Heart right ventricle (tissue), 16 donors: Measurements from ENCODE around the gene IER3. TPM values are rescaled to one million over a fixed set of nuclear protein-coding genes. Genes with fewer than 3 reads are reported as not detected.
"Not testable (repeated sequence)": the region's sequence is repeated elsewhere in the genome, so short reads cannot be mapped to it uniquely, and the experiment has no call there.

Experiments used
- ATAC-seq, 8 donors: fragments of 200-7000 bp; cut with Tn5 transposase; one replicate each; pipeline ENCODE4 v1.9.1; 2020; ENCODE audit warnings: mild to moderate bottlenecking in 8 of 8, moderate library complexity in 8 of 8, moderate number of reproducible peaks in 1 of 8
- DNase-seq, 2 donors: peaks; one replicate each; pipeline ENCODE4 v3.0.0-alpha.2; 2020
- H3K27ac ChIP-seq, 10 donors: fragments of 200-600 bp; sonication (generic) in 2 of 10; one replicate each; pipeline versions ENCODE4 v1.5.0 to v1.8.0; 2020 to 2022; ENCODE audit warnings: mild to moderate bottlenecking in 3 of 10
- H3K27me3 ChIP-seq, 7 donors: fragments of 200-600 bp; one replicate each; pipeline ENCODE4 v1.8.0; 2021 to 2022; ENCODE audit warnings: mild to moderate bottlenecking in 2 of 7
- H3K36me3 ChIP-seq, 9 donors: fragments of 200-600 bp; sonication (generic) in 1 of 9; one replicate each; pipeline versions ENCODE4 v1.5.0 to v1.8.0; 2020 to 2022; ENCODE audit warnings: mild to moderate bottlenecking in 2 of 9
- H3K4me1 ChIP-seq, 9 donors: fragments of 200-600 bp; sonication (generic) in 1 of 9; one replicate each; pipeline versions ENCODE4 v1.5.0 to v1.8.0; 2020 to 2022; ENCODE audit warnings: mild to moderate bottlenecking in 4 of 9
- H3K4me3 ChIP-seq, 10 donors: fragments of 200-600 bp; sonication (generic) in 2 of 10; one replicate each; pipeline versions ENCODE4 v1.5.0 to v1.8.0; 2020 to 2022; ENCODE audit warnings: mild to moderate bottlenecking in 7 of 10, moderate library complexity in 2 of 10
- H3K9me3 ChIP-seq, 11 donors: fragments of 200-600 bp in 10 of 11; sonication (generic) in 2 of 11; one replicate each; pipeline versions ENCODE4 v1.5.0 to v1.8.0; 2013 to 2022; ENCODE audit warnings: mild to moderate bottlenecking in 2 of 11, control low read depth in 1 of 11, moderate library complexity in 1 of 11
- WGBS, 2 donors: extraction: QIAGEN DNeasy Blood & Tissue Kit; methylation state at CpG; one replicate each; pipeline ENCODE4 v1.1.7; 2013; ENCODE audit warnings: inconsistent platforms in 1 of 2; 5-methylcytosine and 5-hydroxymethylcytosine counted together
- intact Hi-C, 10 donors: fragments of 100-400 bp; cut with DNase I; formaldehyde crosslinking; loops; one replicate each; pipeline versions ENCODE4 v1.11.1 to v1.14.2; 2022
- polyA plus RNA-seq, 2 donors: library from polyadenylated mRNA; stranded (reverse); fragments of 200-250 nt; gene quantifications; one replicate each; pipeline ENCODE4 v1.2.3, GENCODE V29; 2013
- total RNA-seq, 10 donors: library from RNA; stranded (reverse); fragmentation: NEBNext Ultra II Directional in 3 of 10; extraction: Animal tissue kit (Norgen Biotek cat#: 25700) in 3 of 10; gene quantifications; one replicate each; pipeline versions ENCODE4 v1.2.1 to v1.2.4, GENCODE V29; 2021 to 2023
- TF ChIP-seq, protein P1 (sequence below), 9 donors: fragments of 200-600 bp; sonication (generic) in 2 of 9; IDR thresholded peaks; one replicate each; pipeline versions ENCODE4 v1.5.0 to v1.8.0; 2021 to 2022; ENCODE audit warnings: antibody characterized with exemption in 9 of 9, mild to moderate bottlenecking in 5 of 9, moderate library complexity in 1 of 9
- donor health status: Arrhythmogenic right ventricular cardiomyopathy.
- donor health status: ischemic (EF 13 %, LVEDD 7.1; RV severe dilation, severe dysfunction).
- donor health status: healthy with polysubstance abuse.
- donor health status: DM: no; HTN: yes; CAD: no.
- donor health status: DM: no; HTN: no; CAD: no.
- donor health status: ischemic (EF 25% LVEDD 6.9; RV normal size, moderate dysfunction).
- donor health status: ischemic (EF 25% LVEDD 5.7; RV mildly dilated, moderate dysfunction).
- donor health status: healthy.
- donor health status: DM: yes; HTN: yes; CAD: no.
- donor health status: Ischemic cardiomyopathy.
- donor health status: ischemic (EF 35%, LVEDD 5.7; RV mildly dilated, moderate dysfunction).
- donor health status: nonischemic (EF 11% LVEDD 7.7; RV severe dilation, severe dysfunction).
- donor health status: DM: yes; HTN: yes; CAD: no.
- donor health status: PGD.
- donor health status: ischemic (EF 29% LVEDD 5.4; RV normal size, mild dysfunction).
- donor health status: nonischemic (EF 23%, LVEDD 6.1; RV moderate dilation, normal function).

The IER3 gene
- total and polyA plus RNA-seq, 12 donors: 15.6 to 309 (median 103) TPM

DNA sequence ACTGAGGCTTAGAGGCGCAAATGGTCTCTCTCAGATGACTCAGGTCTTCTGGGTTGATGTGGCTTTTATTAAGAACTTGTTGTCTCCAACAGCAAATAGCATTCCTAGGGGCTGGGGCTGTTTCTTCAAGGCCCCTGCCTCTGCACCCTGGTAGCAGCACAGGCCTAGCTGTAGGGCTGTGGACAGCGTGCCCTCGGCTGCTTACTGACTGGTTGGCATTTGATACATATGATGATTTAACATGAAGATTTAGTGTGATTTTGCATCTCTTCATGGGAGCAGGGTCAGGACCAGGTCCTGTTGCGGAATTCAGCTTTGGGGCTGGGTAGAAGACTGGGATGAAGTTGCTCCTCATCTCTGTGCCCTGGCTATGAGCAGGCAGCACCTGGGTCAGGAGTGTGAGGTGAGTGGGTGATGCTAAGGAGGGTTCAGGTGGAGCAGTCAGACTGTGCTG, 24.3 kb upstream of the IER3 start:
- H3K27me3 ChIP-seq: no peaks in the 10 kb centered on the region
- H3K9me3 ChIP-seq: no peaks in the 10 kb centered on the region
- DNase-seq: no peak
- TF ChIP-seq, protein P1, sequence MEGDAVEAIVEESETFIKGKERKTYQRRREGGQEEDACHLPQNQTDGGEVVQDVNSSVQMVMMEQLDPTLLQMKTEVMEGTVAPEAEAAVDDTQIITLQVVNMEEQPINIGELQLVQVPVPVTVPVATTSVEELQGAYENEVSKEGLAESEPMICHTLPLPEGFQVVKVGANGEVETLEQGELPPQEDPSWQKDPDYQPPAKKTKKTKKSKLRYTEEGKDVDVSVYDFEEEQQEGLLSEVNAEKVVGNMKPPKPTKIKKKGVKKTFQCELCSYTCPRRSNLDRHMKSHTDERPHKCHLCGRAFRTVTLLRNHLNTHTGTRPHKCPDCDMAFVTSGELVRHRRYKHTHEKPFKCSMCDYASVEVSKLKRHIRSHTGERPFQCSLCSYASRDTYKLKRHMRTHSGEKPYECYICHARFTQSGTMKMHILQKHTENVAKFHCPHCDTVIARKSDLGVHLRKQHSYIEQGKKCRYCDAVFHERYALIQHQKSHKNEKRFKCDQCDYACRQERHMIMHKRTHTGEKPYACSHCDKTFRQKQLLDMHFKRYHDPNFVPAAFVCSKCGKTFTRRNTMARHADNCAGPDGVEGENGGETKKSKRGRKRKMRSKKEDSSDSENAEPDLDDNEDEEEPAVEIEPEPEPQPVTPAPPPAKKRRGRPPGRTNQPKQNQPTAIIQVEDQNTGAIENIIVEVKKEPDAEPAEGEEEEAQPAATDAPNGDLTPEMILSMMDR (IDR thresholded peaks at IDR 0.05): no peak
- intact Hi-C loops: no loop called here
- H3K27ac ChIP-seq: peak overlapping the region in 7 of 10 donors; percentile 44 to 86 (median 72)
- ATAC-seq: peak in 2 of 8 donors; percentile 5 to 24
- H3K4me3 ChIP-seq: no peak overlapping the region
- peaks cover 18 to 49% (median 39%) of the 10 kb centered on the region in 9 donors for H3K4me1 ChIP-seq
- 96 to 98% methylated on average over 4 of the region's 4 CpGs for WGBS, 2 donors
- no peaks in the 10 kb centered on the region for H3K36me3 ChIP-seq

DNA sequence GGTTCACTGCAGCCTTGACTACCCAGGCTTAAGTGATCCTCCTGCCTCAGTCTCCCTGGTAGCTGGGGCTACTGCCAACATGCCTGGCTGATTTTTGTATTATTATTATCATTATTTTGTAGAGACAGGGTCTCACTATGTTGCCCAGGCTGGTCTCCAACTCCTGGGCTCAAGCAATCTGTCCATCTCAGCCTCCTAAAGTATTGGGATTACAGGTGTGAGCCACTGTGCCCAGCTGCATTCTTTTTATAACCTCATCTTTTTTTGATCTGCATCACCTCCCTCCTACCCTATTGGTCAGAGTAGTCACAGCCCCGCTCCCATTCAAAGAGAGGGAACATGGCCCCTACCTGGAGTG, 23.6 kb upstream of the IER3 start:
- WGBS, 2 donors: 94 to 100% methylated on average over 1 of the region's 1 CpG
- no peak for DNase-seq

GRCh38 chr6:30767158-30767943, 23.0 kb upstream of the IER3 start:
- intact Hi-C loops: no loop called here
- peaks cover 20 to 57% (median 41%) of the 10 kb centered on the region in 9 donors for H3K4me1 ChIP-seq
- DNase-seq (no peak), ATAC-seq (no peak)
- TF ChIP-seq, protein P1 (IDR thresholded peaks at IDR 0.05): no peak
- H3K4me3 ChIP-seq: no peak overlapping the region
- 79 to 86% methylated on average over 9 of the region's 9 CpGs for WGBS, 2 donors
- no peaks in the 10 kb centered on the region for H3K36me3 ChIP-seq
- no peaks in the 10 kb centered on the region for H3K9me3 ChIP-seq
- H3K27me3 ChIP-seq: no peaks in the 10 kb centered on the region
- peak overlapping the region in 6 of 10 donors; percentile 13 to 86 (median 62) for H3K27ac ChIP-seq

More for the DNA sequence above, 23.6 kb upstream of the IER3 start:
- H3K4me3 ChIP-seq: no peak overlapping the region
- ATAC-seq: no peak
- no peaks in the 10 kb centered on the region for H3K36me3 ChIP-seq
- no peaks in the 10 kb centered on the region for H3K27me3 ChIP-seq
- intact Hi-C loops: no loop called here
- peaks cover 20 to 56% (median 41%) of the 10 kb centered on the region in 9 donors for H3K4me1 ChIP-seq
- peak overlapping the region in 1 of 10 donors; percentile 68 for H3K27ac ChIP-seq
- TF ChIP-seq, protein P1 (IDR thresholded peaks at IDR 0.05): no peak
- no peaks in the 10 kb centered on the region for H3K9me3 ChIP-seq

DNA sequence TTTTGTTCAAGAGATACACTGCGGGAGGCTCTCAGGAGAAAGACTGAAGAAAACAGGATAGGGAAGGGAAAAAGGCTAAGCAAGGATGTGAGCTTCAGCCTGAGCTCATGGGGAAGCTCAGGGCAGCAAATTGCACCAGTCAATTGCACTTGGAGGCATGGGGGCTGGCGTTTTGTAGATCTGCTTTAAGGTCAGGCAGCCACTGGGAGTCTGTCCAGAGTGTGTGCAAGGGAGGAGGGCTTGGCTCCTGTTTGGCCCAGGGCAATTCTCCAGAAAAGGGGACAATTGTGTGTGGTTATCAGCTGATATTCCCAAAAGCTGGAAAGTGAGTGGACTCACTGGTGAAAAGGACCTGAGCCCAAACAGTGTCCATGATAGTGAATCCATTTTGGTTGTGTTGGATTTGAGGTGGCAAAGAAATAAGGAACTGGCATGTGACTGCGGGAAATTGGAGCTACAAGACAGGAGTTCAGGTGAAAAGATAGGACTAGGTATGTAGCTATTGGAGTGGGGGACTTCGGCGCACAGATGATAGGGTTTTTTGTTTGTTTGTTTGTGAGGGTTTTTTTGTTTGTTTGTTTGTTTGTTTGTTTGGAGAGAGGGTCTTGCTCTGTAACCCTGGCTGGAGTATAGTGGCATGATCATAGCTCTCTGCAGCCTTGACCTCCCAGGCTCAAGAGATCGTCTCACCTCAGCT, 22.3 kb upstream of the IER3 start:
- TF ChIP-seq, protein P1 (IDR thresholded peaks at IDR 0.05): no peak

DNA sequence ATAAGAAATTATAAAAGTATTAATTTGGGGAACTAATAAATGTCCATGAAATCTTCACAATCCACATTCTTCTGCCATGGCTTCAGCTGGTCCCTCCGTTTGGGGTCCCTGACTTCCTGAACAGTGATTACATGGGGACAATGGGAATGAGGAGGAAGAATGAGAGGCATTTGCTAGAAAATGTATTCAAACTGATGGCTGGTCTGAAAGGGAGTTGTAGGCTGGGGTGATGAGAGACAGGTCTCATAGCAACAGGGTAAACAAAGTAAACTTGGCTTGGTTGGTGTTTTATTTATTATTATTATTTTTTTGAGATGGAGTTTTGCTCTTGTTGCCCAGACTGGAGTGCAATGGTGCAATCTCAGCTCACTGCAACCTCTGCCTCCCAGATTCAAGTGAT, 21.1 kb upstream of the IER3 start:
- H3K36me3 ChIP-seq, DNase-seq, H3K27me3 ChIP-seq, ATAC-seq, intact Hi-C loops, H3K4me3 ChIP-seq, H3K9me3 ChIP-seq: not testable (repeated sequence)
- peak overlapping the region in 5 of 10 donors; percentile 20 to 86 (median 65) for H3K27ac ChIP-seq
- H3K4me1 ChIP-seq: peaks cover 20 to 61% (median 41%) of the 10 kb centered on the region in 9 donors
- 73 to 78% methylated on average over 1 of the region's 1 CpG for WGBS, 2 donors

More for the DNA sequence above, 22.3 kb upstream of the IER3 start:
- Histone ChIP-seq H3K36me3 (no peaks in the 10 kb centered on the region), H3K9me3 (no peaks in the 10 kb centered on the region), H3K27me3 (no peaks in the 10 kb centered on the region), H3K4me1 (peaks cover 20 to 57% (median 41%) of the 10 kb centered on the region in 9 donors), H3K27ac (peak overlapping the region in 7 of 10 donors; percentile 13 to 86 (median 59)), H3K4me3 (no peak overlapping the region)
- intact Hi-C loops: no loop called here
- ATAC-seq (peak in 6 of 8 donors; percentile 36 to 60 (median 43)), DNase-seq (no peak)
- WGBS, 2 donors: 76 to 77% methylated on average over 6 of the region's 6 CpGs

- H3K4me3 ChIP-seq, DNase-seq, H3K9me3 ChIP-seq, H3K36me3 ChIP-seq, ATAC-seq, H3K27me3 ChIP-seq, intact Hi-C loops: not testable (repeated sequence)
- 50 to 58% methylated on average over 13 of the region's 13 CpGs for WGBS, 2 donors
- Histone ChIP-seq H3K4me1 (peaks cover 20 to 61% (median 39%) of the 10 kb centered on the region in 9 donors), H3K27ac (peak overlapping the region in 7 of 10 donors; percentile 41 to 90 (median 81))
Measured at GRCh38 chr6:30764490-30765043, 20.2 kb upstream of the IER3 start.
